Naive thymus-derived CD4-positive, alpha-beta T cell (primary cell): ENCODE measurements around the gene SNX1. TPM values are rescaled to one million over a fixed set of nuclear protein-coding genes. Genes with fewer than 3 reads are reported as not detected.
"Not testable (repeated sequence)": the region's sequence is repeated elsewhere in the genome, so short reads cannot be mapped to it uniquely, and the experiment has no call there.

Experiments
- ATAC-seq: fragments of 150-1000 bp; cut with Tn5 transposase; 2 replicates; pipeline ENCODE4 v1.10.0; 2021; ENCODE audit warnings: mild to moderate bottlenecking, moderate library complexity
- CTCF ChIA-PET: fragments of 350-600 bp; sonication (Branson Sonifier 250); formaldehyde crosslinking; loops from one replicate; lab custom pipeline; 2021; ENCODE audit warnings: antibody characterized with exemption; lab: Charles Lee
- POLR2A ChIA-PET: fragments of 350-600 bp; sonication (Branson Sonifier 250); formaldehyde crosslinking; loops from one replicate; lab custom pipeline; 2021; ENCODE audit warnings: antibody characterized with exemption, inconsistent platforms; lab: Charles Lee
- DNase-seq, 9 donors: peaks; one replicate each; pipeline versions ENCODE4 v3.0.0 to v3.0.0-alpha.2; 2020 to 2022; ENCODE audit warnings: mixed read lengths in 1 of 9
- H3K27ac ChIP-seq: one replicate; pipeline ENCODE4 v1.7.0; 2013; ENCODE audit warnings: mild to moderate bottlenecking, low read depth, low read length, moderate library complexity
- H3K27me3 ChIP-seq, 2 donors: one replicate each; pipeline ENCODE4 v1.7.0; 2013; ENCODE audit warnings: low read length in 2 of 2, mild to moderate bottlenecking in 2 of 2, moderate library complexity in 2 of 2; ENCODE audit not compliant: control insufficient read depth in 2 of 2, insufficient read depth in 2 of 2
- H3K36me3 ChIP-seq, 3 experiments: 1 replicate in 2 of 3; 2 replicates in 1 of 3; pipeline ENCODE4 v1.7.0; 2013; ENCODE audit warnings: low read length in 3 of 3, mild to moderate bottlenecking in 3 of 3, moderate library complexity in 1 of 3; ENCODE audit not compliant: insufficient read depth in 3 of 3, control insufficient read depth in 2 of 3
- H3K4me1 ChIP-seq, 2 donors: one replicate each; pipeline ENCODE4 v1.7.0; 2013; ENCODE audit warnings: low read length in 2 of 2, mild to moderate bottlenecking in 2 of 2, moderate library complexity in 1 of 2; ENCODE audit not compliant: control insufficient read depth in 2 of 2, insufficient read depth in 2 of 2
- H3K4me3 ChIP-seq: 2 replicates; pipeline ENCODE4 v1.7.0; 2013; ENCODE audit warnings: mild to moderate bottlenecking, low read length
- H3K9me3 ChIP-seq, 3 experiments: 1 replicate in 2 of 3; 2 replicates in 1 of 3; pipeline ENCODE4 v1.7.0; 2013; ENCODE audit warnings: low read length in 3 of 3; ENCODE audit not compliant: control insufficient read depth in 2 of 3
- H3K27ac Mint-ChIP-seq, 9 donors: one replicate each; pipeline ENCODE4 v1.8.0; 2020 to 2022; ENCODE audit warnings: mixed read lengths in 9 of 9, mild to moderate bottlenecking in 8 of 9, moderate library complexity in 5 of 9, inconsistent platforms in 2 of 9
- H3K27me3 Mint-ChIP-seq, 5 donors: one replicate each; pipeline ENCODE4 v1.8.0; 2021 to 2022; ENCODE audit warnings: mixed read lengths in 5 of 5, mild to moderate bottlenecking in 1 of 5
- H3K36me3 Mint-ChIP-seq, 5 donors: one replicate each; pipeline ENCODE4 v1.8.0; 2020 to 2022; ENCODE audit warnings: mixed read lengths in 5 of 5, mild to moderate bottlenecking in 3 of 5, inconsistent platforms in 1 of 5
- H3K4me1 Mint-ChIP-seq, 7 donors: one replicate each; pipeline ENCODE4 v1.8.0; 2020 to 2022; ENCODE audit warnings: mixed read lengths in 7 of 7, mild to moderate bottlenecking in 3 of 7, inconsistent platforms in 1 of 7
- H3K4me3 Mint-ChIP-seq, 10 donors: one replicate each; pipeline ENCODE4 v1.8.0; 2020 to 2022; ENCODE audit warnings: mild to moderate bottlenecking in 10 of 10, mixed read lengths in 10 of 10, moderate library complexity in 6 of 10, inconsistent platforms in 2 of 10
- H3K9me3 Mint-ChIP-seq, 11 donors: one replicate each; pipeline ENCODE4 v1.8.0; 2020 to 2022; ENCODE audit warnings: mixed read lengths in 11 of 11, mild to moderate bottlenecking in 4 of 11, inconsistent platforms in 1 of 11, moderate library complexity in 1 of 11
- intact Hi-C, 2 donors: fragments of 100-400 bp; cut with micrococcal nuclease; formaldehyde crosslinking; loops; one replicate each; pipeline ENCODE4 v1.15.1; 2023
- polyA plus RNA-seq, 2 donors: library from polyadenylated mRNA; unstranded; fragments of 300-500 nt; fragmentation: Illumina TruSeq; gene quantifications; one replicate each; pipeline ENCODE4 v1.2.3, GENCODE V29; 2021
- total RNA-seq, 6 experiments: library from RNA in 5 of 6; stranded (reverse) in 5 of 6; gene quantifications; 1 replicate in 5 of 6; 2 replicates in 1 of 6; pipeline ENCODE4 v1.2.3 and lab custom pipeline; 2021 to 2026

Gene SNX1
- total and polyA plus RNA-seq, 7 experiments from 2014 or later: 61.3 to 161 (median 120) TPM

DNA sequence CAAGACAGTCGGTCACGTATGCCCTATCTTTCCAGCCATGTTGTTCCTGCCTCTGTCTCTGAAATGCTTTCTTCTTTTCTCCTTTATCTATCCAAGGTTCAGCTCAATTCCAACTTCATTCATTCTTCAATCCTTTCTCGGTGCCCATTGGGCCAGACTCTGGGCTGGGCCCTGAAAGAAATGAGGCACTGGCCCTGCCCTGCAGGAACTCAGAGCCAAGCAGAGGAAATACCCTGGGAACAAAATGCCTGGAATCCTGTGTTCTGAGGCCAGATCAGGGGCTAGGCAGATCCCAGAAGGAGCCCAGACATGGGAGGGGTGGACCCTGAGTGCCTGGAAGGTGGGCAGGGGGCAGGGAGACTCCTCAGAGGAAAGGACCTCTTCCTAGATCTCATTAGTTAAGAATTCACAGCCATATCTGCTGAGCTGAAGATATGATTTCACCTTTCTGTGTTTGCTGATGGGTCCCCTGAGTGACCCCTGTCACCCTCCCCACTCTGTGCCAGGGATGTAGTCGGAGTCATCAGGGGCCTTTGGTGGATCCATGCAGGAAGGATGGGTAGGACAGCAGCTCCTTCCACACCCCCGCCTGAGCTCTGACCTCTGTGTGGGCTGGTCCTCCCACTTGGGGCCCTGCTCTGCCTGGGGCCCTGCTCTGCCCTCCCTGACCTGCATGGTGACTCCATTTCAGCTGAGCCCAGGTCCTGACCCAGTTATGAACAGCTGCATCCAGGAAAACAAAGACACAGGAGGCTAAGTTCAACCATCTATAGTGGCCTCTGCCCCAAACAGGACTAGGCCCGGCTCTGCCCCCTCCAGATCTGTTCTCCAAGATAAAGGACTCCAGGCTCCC lies 44.1 kb upstream of the SNX1 start:
- no peak for DNase-seq
- no peak overlapping the region for H3K4me3 ChIP-seq
- peaks cover 4 to 21% (median 13%) of the 10 kb centered on the region in 5 donors for H3K27me3 Mint-ChIP-seq
- no peaks in the 10 kb centered on the region for H3K36me3 Mint-ChIP-seq
- peaks cover 3 to 20% (median 8%) of the 10 kb centered on the region in 7 donors for H3K4me1 Mint-ChIP-seq
- no peaks in the 10 kb centered on the region for H3K9me3 Mint-ChIP-seq
- peaks cover 0 to 4% of the 10 kb centered on the region in 2 donors for H3K4me1 ChIP-seq
- H3K27ac Mint-ChIP-seq: no peak overlapping the region
- no peaks in the 10 kb centered on the region for H3K27me3 ChIP-seq
- ChIA-PET POLR2A (no interaction called here), CTCF (interaction anchor here (0.6 kb wide), 1 partner anchor 106 kb away, joined by 4 read pairs; no protein-coding TSS in a partner anchor)
- no peaks in the 10 kb centered on the region for H3K9me3 ChIP-seq
- ATAC-seq: no peak
- no peaks in the 10 kb centered on the region for H3K36me3 ChIP-seq
- no peak overlapping the region for H3K27ac ChIP-seq
- H3K4me3 Mint-ChIP-seq: no peak overlapping the region
- intact Hi-C loops: no loop called here

GRCh38 chr15:64052925-64053491 lies 42.8 kb upstream of the SNX1 start:
- CTCF ChIA-PET: no interaction called here

GRCh38 chr15:64053674-64054073 lies 42.1 kb upstream of the SNX1 start:
- H3K9me3 Mint-ChIP-seq, H3K27me3 Mint-ChIP-seq, H3K4me1 ChIP-seq, H3K4me3 ChIP-seq, H3K36me3 Mint-ChIP-seq, ATAC-seq, intact Hi-C loops, POLR2A ChIA-PET, H3K9me3 ChIP-seq, H3K27me3 ChIP-seq, DNase-seq, H3K4me3 Mint-ChIP-seq, H3K27ac ChIP-seq, H3K27ac Mint-ChIP-seq, H3K36me3 ChIP-seq: not testable (repeated sequence)
- H3K4me1 Mint-ChIP-seq: peaks cover 0 to 16% (median 5%) of the 10 kb centered on the region in 7 donors
- CTCF ChIA-PET: interaction anchor here (0.6 kb wide), 1 partner anchor 474 kb away, joined by 3 read pairs; no protein-coding TSS in a partner anchor

More at GRCh38 chr15:64052925-64053491, 42.8 kb upstream of the SNX1 start:
- Histone ChIP-seq H3K36me3 (no peaks in the 10 kb centered on the region), H3K4me1 (no peaks in the 10 kb centered on the region), H3K9me3 (no peaks in the 10 kb centered on the region), H3K27ac (no peak overlapping the region), H3K4me3 (no peak overlapping the region), H3K27me3 (no peaks in the 10 kb centered on the region)
- H3K27ac Mint-ChIP-seq: no peak overlapping the region
- H3K27me3 Mint-ChIP-seq: peaks cover 0 to 13% (median 5%) of the 10 kb centered on the region in 5 donors
- DNase-seq (no peak), ATAC-seq (no peak)
- peaks cover 0 to 16% (median 5%) of the 10 kb centered on the region in 7 donors for H3K4me1 Mint-ChIP-seq
- no peak overlapping the region for H3K4me3 Mint-ChIP-seq
- no peaks in the 10 kb centered on the region for H3K36me3 Mint-ChIP-seq
- H3K9me3 Mint-ChIP-seq: no peaks in the 10 kb centered on the region
- POLR2A ChIA-PET: no interaction called here
- intact Hi-C loops: no loop called here

DNA sequence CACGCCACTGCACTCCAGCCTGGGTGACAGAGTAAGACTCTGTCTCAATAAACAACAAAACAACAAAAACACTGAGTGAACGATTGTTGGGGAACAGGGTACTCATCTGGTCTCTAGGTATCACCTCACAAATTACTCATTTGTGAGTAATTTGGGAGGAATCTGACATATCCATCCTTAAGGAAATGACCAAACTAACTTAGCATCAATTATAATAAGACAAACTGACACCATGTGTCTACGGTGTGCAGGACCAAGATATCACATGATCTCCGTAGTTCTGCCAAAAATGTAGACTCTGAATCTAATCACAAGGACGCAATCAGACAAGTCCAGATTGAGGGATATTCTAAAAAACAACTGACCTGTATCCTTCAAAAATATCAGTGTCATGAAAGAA lies 37.5 kb upstream of the SNX1 start:
- H3K4me1 Mint-ChIP-seq: no peaks in the 10 kb centered on the region
- no peak overlapping the region for H3K27ac ChIP-seq
- DNase-seq (no peak), ATAC-seq (no peak)
- no peak overlapping the region for H3K27ac Mint-ChIP-seq
- H3K4me3 Mint-ChIP-seq: no peak overlapping the region
- peaks cover 0 to 4% (median 0%) of the 10 kb centered on the region in 5 donors for H3K27me3 Mint-ChIP-seq
- intact Hi-C loops: no loop called here
- no peaks in the 10 kb centered on the region for H3K9me3 ChIP-seq
- ChIA-PET POLR2A (no interaction called here), CTCF (no interaction called here)
- no peaks in the 10 kb centered on the region for H3K4me1 ChIP-seq
- H3K27me3 ChIP-seq: no peaks in the 10 kb centered on the region
- H3K4me3 ChIP-seq: no peak overlapping the region
- H3K36me3 Mint-ChIP-seq: no peaks in the 10 kb centered on the region
- no peaks in the 10 kb centered on the region for H3K9me3 Mint-ChIP-seq
- H3K36me3 ChIP-seq: no peaks in the 10 kb centered on the region

DNA sequence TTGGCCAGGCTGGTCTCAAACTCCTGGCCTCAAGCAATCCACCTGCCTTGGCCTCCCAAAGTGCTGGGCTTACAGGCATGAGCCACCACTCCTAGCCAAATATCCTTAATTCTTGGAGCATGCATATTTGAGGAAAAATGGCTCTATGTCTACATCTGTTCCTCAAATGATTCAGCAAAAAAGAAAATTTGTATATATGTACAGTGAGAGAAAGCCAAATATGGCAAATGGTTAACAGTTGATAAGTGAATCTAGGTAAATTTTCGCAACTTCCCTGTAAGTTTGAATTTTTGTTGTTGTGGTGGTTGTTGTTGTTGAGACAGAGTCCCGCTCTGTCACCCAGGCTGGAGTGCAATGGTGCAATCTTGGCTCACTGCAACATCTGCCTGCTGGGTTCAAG lies 36.7 kb upstream of the SNX1 start:
- ATAC-seq, CTCF ChIA-PET: not testable (repeated sequence)

GRCh38 chr15:64060716-64061115 lies 35.1 kb upstream of the SNX1 start:
- CTCF ChIA-PET: no interaction called here
- no peaks in the 10 kb centered on the region for H3K36me3 ChIP-seq
- Mint-ChIP-seq H3K4me1 (no peaks in the 10 kb centered on the region), H3K36me3 (no peaks in the 10 kb centered on the region), H3K27me3 (peaks cover 0 to 2% (median 0%) of the 10 kb centered on the region in 5 donors), H3K27ac (no peak overlapping the region), H3K4me3 (no peak overlapping the region), H3K9me3 (no peaks in the 10 kb centered on the region)
- H3K4me3 ChIP-seq: no peak overlapping the region
- no peak for DNase-seq
- no peak for ATAC-seq
- H3K9me3 ChIP-seq: no peaks in the 10 kb centered on the region
- intact Hi-C loops: no loop called here
- H3K4me1 ChIP-seq: no peaks in the 10 kb centered on the region
- POLR2A ChIA-PET: no interaction called here
- H3K27me3 ChIP-seq: no peaks in the 10 kb centered on the region
- no peak overlapping the region for H3K27ac ChIP-seq

More for the DNA sequence above, 36.7 kb upstream of the SNX1 start:
- H3K4me3 ChIP-seq, DNase-seq, H3K27me3 Mint-ChIP-seq, POLR2A ChIA-PET, H3K27ac ChIP-seq, H3K4me3 Mint-ChIP-seq, H3K9me3 Mint-ChIP-seq, H3K4me1 Mint-ChIP-seq, intact Hi-C loops, H3K36me3 ChIP-seq, H3K9me3 ChIP-seq, H3K27me3 ChIP-seq, H3K4me1 ChIP-seq, H3K27ac Mint-ChIP-seq, H3K36me3 Mint-ChIP-seq: not testable (repeated sequence)
